SK-N-SH (cell line): ENCODE measurements around the gene ARG2. TPM values are rescaled to one million over a fixed set of nuclear protein-coding genes. Genes with fewer than 3 reads are reported as not detected.
"Not testable (repeated sequence)": the region's sequence is repeated elsewhere in the genome, so short reads cannot be mapped to it uniquely, and the experiment has no call there.

ENCODE experiments used
- CTCF ChIA-PET: fragments of 300-600, 350-600 bp; formaldehyde crosslinking; extraction: SDS; loops from one replicate; lab custom pipeline; 2021; lab: Yijun Ruan, JAX
- POLR2A ChIA-PET: fragments of 350-600 bp; sonication (Branson Sonifier 250); formaldehyde crosslinking; extraction: SDS; loops from one replicate; lab custom pipeline; 2020; ENCODE audit warnings: antibody characterized with exemption, inconsistent platforms; lab: Yijun Ruan, JAX
- DNase-seq: peaks from one replicate; pipeline ENCODE4 v3.0.0; 2012
- H2AFZ ChIP-seq: fragments of 200-600 bp; sonication (generic); 2 replicates; pipeline ENCODE4 v1.8.1; 2016; ENCODE audit warnings: antibody characterized with exemption, mild to moderate bottlenecking, low read depth
- H3F3A ChIP-seq: fragments of 200-600 bp; sonication (generic); replicated peaks from 2 replicates; pipeline ENCODE3; 2016; ENCODE audit warnings: antibody characterized with exemption, mild to moderate bottlenecking; ENCODE audit not compliant: insufficient read depth
- H3K27ac ChIP-seq, 2 experiments: fragments of 200-500 bp in 1 of 2; fragments of 200-600 bp in 1 of 2; sonication (Bioruptor generic) in 1 of 2; sonication (generic), shearing (Covaris generic) in 1 of 2; 2 replicates each; pipeline versions ENCODE4 v1.5.1 to v1.6.1; 2014 to 2016; ENCODE audit warnings: low read depth in 2 of 2, inconsistent platforms in 1 of 2, low read length in 1 of 2, mild to moderate bottlenecking in 1 of 2, mixed read lengths in 1 of 2
- H3K27me3 ChIP-seq: fragments of 200-600 bp; sonication (generic), shearing (Covaris generic); 2 replicates; pipeline ENCODE4 v1.6.1; 2016; ENCODE audit warnings: mixed run types; ENCODE audit not compliant: insufficient read depth
- H3K36me3 ChIP-seq, 2 experiments: fragments of 200-500 bp in 1 of 2; fragments of 200-600 bp in 1 of 2; sonication (Bioruptor generic) in 1 of 2; sonication (generic) in 1 of 2; replicated peaks in 1 of 2; 2 replicates each; pipeline versions ENCODE3 to v1.5.1; 2014 to 2016; ENCODE audit warnings: low read length in 1 of 2, mild to moderate bottlenecking in 1 of 2; ENCODE audit not compliant: insufficient read depth in 2 of 2, control insufficient read depth in 1 of 2
- H3K4me1 ChIP-seq, 2 experiments: fragments of 200-500 bp in 1 of 2; fragments of 200-600 bp in 1 of 2; sonication (Bioruptor generic) in 1 of 2; sonication (generic), shearing (Covaris generic) in 1 of 2; 2 replicates each; pipeline versions ENCODE4 v1.5.1 to v1.6.1; 2014 to 2016; ENCODE audit warnings: low read depth in 1 of 2, low read length in 1 of 2, mixed run types in 1 of 2; ENCODE audit not compliant: insufficient read depth in 2 of 2, control insufficient read depth in 1 of 2
- H3K4me2 ChIP-seq: fragments of 200-600 bp; sonication (generic), shearing (Covaris generic); 2 replicates; pipeline ENCODE4 v1.6.1; 2017; ENCODE audit warnings: mixed run types
- H3K4me3 ChIP-seq, 2 experiments: fragments of 200-500 bp in 1 of 2; fragments of 200-600 bp in 1 of 2; sonication (Bioruptor generic) in 1 of 2; sonication (generic), shearing (Covaris generic) in 1 of 2; 2 replicates each; pipeline versions ENCODE4 v1.5.1 to v1.8.1; 2014 to 2016; ENCODE audit warnings: low read depth in 2 of 2, inconsistent platforms in 1 of 2, low read length in 1 of 2, mild to moderate bottlenecking in 1 of 2, mixed read lengths in 1 of 2, moderate library complexity in 1 of 2
- H3K79me2 ChIP-seq: fragments of 200-600 bp; sonication (generic); 2 replicates; pipeline ENCODE4 v1.8.1; 2017; ENCODE audit warnings: mild to moderate bottlenecking; ENCODE audit not compliant: insufficient read depth
- H3K9ac ChIP-seq: fragments of 200-600 bp; sonication (generic); 2 replicates; pipeline ENCODE4 v1.6.1; 2017; ENCODE audit warnings: mixed run types
- H3K9me2 ChIP-seq: fragments of 200-600 bp; sonication (generic); 2 replicates; pipeline ENCODE4 v1.6.1; 2017; ENCODE audit warnings: mixed run types
- H3K9me3 ChIP-seq: fragments of 200-600 bp; sonication (generic); 2 replicates; pipeline ENCODE4 v1.6.1; 2017; ENCODE audit warnings: mixed run types, mild to moderate bottlenecking, moderate library complexity
- H4K20me1 ChIP-seq: fragments of 200-600 bp; sonication (generic); 2 replicates; pipeline ENCODE4 v1.6.1; 2017; ENCODE audit warnings: mild to moderate bottlenecking, mixed run types; ENCODE audit not compliant: insufficient read depth
- CHD2 ChIP-seq: fragments of 150-350 bp; IDR thresholded peaks from 2 replicates; pipeline ENCODE4 v1.6.1; 2018; ENCODE audit warnings: low read length; ENCODE audit not compliant: partially characterized antibody
- CTCF ChIP-seq: fragments of 200-600 bp; sonication (generic); IDR thresholded peaks from 2 replicates; pipeline ENCODE4 v1.6.1; 2017; ENCODE audit warnings: antibody characterized with exemption, mild to moderate bottlenecking, moderate library complexity
- ELF1 ChIP-seq: IDR thresholded peaks from 2 replicates; pipeline ENCODE4 v1.4.0; 2012
- FOXJ3 ChIP-seq: sonication (generic); formaldehyde crosslinking; IDR thresholded peaks from 2 replicates; pipeline ENCODE4 v1.5.1; 2020; ENCODE audit warnings: mild to moderate bottlenecking, missing genetic modification reagents
- GABPA ChIP-seq: IDR thresholded peaks from 2 replicates; pipeline ENCODE4 v1.4.0; 2012; ENCODE audit warnings: low read depth, mild to moderate bottlenecking
- GATA2 ChIP-seq: sonication (generic); formaldehyde crosslinking; IDR thresholded peaks from 2 replicates; pipeline ENCODE4 v1.5.0; 2020; ENCODE audit warnings: mild to moderate bottlenecking, missing genetic modification reagents
- MAX ChIP-seq: IDR thresholded peaks from 2 replicates; pipeline ENCODE4 v1.4.0; 2012; ENCODE audit warnings: low read depth
- MXI1 ChIP-seq: IDR thresholded peaks from 2 replicates; pipeline ENCODE4 v1.6.1; 2012; ENCODE audit warnings: mild to moderate bottlenecking, low read depth, low read length, improper control_type of control experiment
- NRF1 ChIP-seq: IDR thresholded peaks from 2 replicates; pipeline ENCODE4 v1.6.1; 2012; ENCODE audit warnings: low read depth, mild to moderate bottlenecking, low read length
- PBX3 ChIP-seq: IDR thresholded peaks from 2 replicates; pipeline ENCODE4; 2012
- POLR2AphosphoS5 ChIP-seq: IDR thresholded peaks from 2 replicates; pipeline ENCODE4 v1.6.1; 2012; ENCODE audit warnings: low read depth, low read length
- REST ChIP-seq: IDR thresholded peaks from 2 replicates; pipeline ENCODE4 v1.6.1; 2012; ENCODE audit warnings: mild to moderate bottlenecking, low read depth, low read length, moderate library complexity
- SIN3A ChIP-seq: IDR thresholded peaks from 2 replicates; pipeline ENCODE4 v1.6.1; 2012; ENCODE audit warnings: low read depth, mild to moderate bottlenecking, low read length, moderate library complexity, borderline replicate concordance
- SMC3 ChIP-seq: IDR thresholded peaks from 2 replicates; pipeline ENCODE4 v1.6.1; 2012; ENCODE audit warnings: low read depth, low read length, improper control_type of control experiment
- TAF1 ChIP-seq: IDR thresholded peaks from 2 replicates; pipeline ENCODE4 v1.6.1; 2012; ENCODE audit warnings: low read depth, mild to moderate bottlenecking, low read length, moderate library complexity, borderline replicate concordance
- TCF12 ChIP-seq: IDR thresholded peaks from 2 replicates; pipeline ENCODE4 v1.4.0; 2012
- YY1 ChIP-seq: IDR thresholded peaks from 2 replicates; pipeline ENCODE4 v1.4.0; 2012; ENCODE audit warnings: low read depth, mild to moderate bottlenecking
- WGBS: methylation state at CpG from one replicate; pipeline ENCODE4 v1.1.6; 2017; ENCODE audit warnings: low lambda C conversion rate; 5-methylcytosine and 5-hydroxymethylcytosine counted together
- polyA plus RNA-seq, 3 experiments: library from polyadenylated mRNA; depleted of rRNA; stranded (reverse); fragments of >200 nt; gene quantifications; 2 replicates each; pipeline ENCODE4 v1.2.3, GENCODE V29; 2012

Gene ARG2
- polyA plus RNA-seq, 1 of the 3 experiments (the other 2 are of a cell fraction), result 2.6 TPM

GRCh38 chr14:67599698-67600561 is 19.8 kb upstream of the ARG2 start, which contains the start of gene PIGH:
PIGH (minus strand) TSS chr14:67600268; CDS start chr14:67600203, 65 bp downstream.
- Histone ChIP-seq H3K27me3 (no peaks in the 10 kb centered on the region), H3K36me3 (no peaks in the 10 kb centered on the region), H3K9me3 (no peaks in the 10 kb centered on the region), H3K4me3 (peak within 1 kb of the TSS; percentile 77 to 90), H3K9ac (peak within 1 kb of the TSS; percentile 59; the same call in 1 of the 2 replicates), H3K4me1 (peaks cover 0 to 6% of the 10 kb centered on the region in 2 experiments; a peak in 2 of 4 replicates), H3K4me2 (peak within 1 kb of the TSS; percentile 84), H2AFZ (peak within 1 kb of the TSS; percentile 89), H4K20me1 (no peaks in the 10 kb centered on the region), H3K79me2 (no peaks in the 10 kb centered on the region), H3K9me2 (no peaks in the 10 kb centered on the region)
- ChIA-PET POLR2A (interaction anchor here (0.6 to 2.0 kb wide), 8 partner anchors 12 to 95 kb away, joined by 3 to 11 read pairs (median 3); partner anchors contain the start of genes PLEKHH1 and RDH11), CTCF (interaction anchor here (0.7 to 4.2 kb wide), 27 partner anchors 8 to 240 kb away, joined by 3 to 23 read pairs (median 4); partner anchors contain the start of genes ARG2, ATP6V1D, EIF2S1 and RDH12)
- whole genome bisulfite sequencing, result 8% methylated on average over 59 of the region's 77 CpGs
- DNase-seq, result peak; percentile 97
- TF ChIP-seq PBX3 (peak; percentile 28; the same call in 1 of the 2 replicates), REST (peak; percentile 88), FOXJ3 (CRISPR knock-in tag) (no peak), ELF1 (peak; percentile 85), POLR2AphosphoS5 (peak; percentile 82), TCF12 (no peak), CTCF (peak; percentile 58), MXI1 (peak; percentile 71; the same call in 1 of the 2 replicates), TAF1 (peak; percentile 70; the same call in 1 of the 2 replicates), NRF1 (peak; percentile 88), MAX (peak; percentile 58; the same call in 1 of the 2 replicates), GABPA (peak; percentile 57), SIN3A (peak; percentile 67; the same call in 1 of the 2 replicates), SMC3 (no peak; the same call in 1 of the 2 replicates), YY1 (peak; percentile 50; the same call in 1 of the 2 replicates), CHD2 (peak; percentile 24), GATA2 (CRISPR knock-in tag) (no peak)
- TF ChIP-seq, all 33 proteins: peak for 13
- peaks cover 3% of the 10 kb centered on the region for H3F3A ChIP-seq
- peak within 1 kb of the TSS; percentile 65 to 66 for H3K27ac ChIP-seq

- H4K20me1 ChIP-seq, H3K4me1 ChIP-seq, H3F3A ChIP-seq, H3K79me2 ChIP-seq, H3K9me2 ChIP-seq, H3K27me3 ChIP-seq, H3K9me3 ChIP-seq, H3K36me3 ChIP-seq, DNase-seq: not testable (repeated sequence)
- Histone ChIP-seq H3K27ac (peak overlapping the region; percentile 58 to 66; a peak in 3 of 4 replicates), H2AFZ (peak overlapping the region; percentile 89), H3K4me2 (peak overlapping the region; percentile 84), H3K4me3 (peak overlapping the region; percentile 77 to 90), H3K9ac (peak overlapping the region; percentile 59; the same call in 1 of the 2 replicates)
- CTCF ChIA-PET, result interaction anchor here (0.7 to 4.2 kb wide), 23 partner anchors 9 to 241 kb away, joined by 3 to 23 read pairs (median 4); partner anchors contain the start of genes ARG2, ATP6V1D, EIF2S1 and RDH12
- POLR2A ChIA-PET, result interaction anchor here (0.6 to 2.0 kb wide), 7 partner anchors 12 to 95 kb away, joined by 3 to 11 read pairs (median 3); partner anchors contain the start of genes PLEKHH1 and RDH11
- 93% methylated on average over 21 of the region's 21 CpGs for WGBS
These were observed 19.2 kb upstream of the ARG2 start for GRCh38 chr14:67600562-67600974.
